Endodermal cell (in vitro differentiated cells): ENCODE measurements around the gene NCK2. TPM values are rescaled to one million over a fixed set of nuclear protein-coding genes. Genes with fewer than 3 reads are reported as not detected.

Experiments
- DNase-seq: peaks from one replicate; pipeline ENCODE4 v3.0.0-alpha.2; 2017
- H3K27ac ChIP-seq: 2 replicates; pipeline ENCODE4 v1.5.1; 2013; ENCODE audit warnings: mild to moderate bottlenecking, low read depth, low read length, moderate library complexity
- H3K27me3 ChIP-seq: 2 replicates; pipeline ENCODE4 v1.6.1; 2013; ENCODE audit warnings: mild to moderate bottlenecking, low read length, moderate library complexity; ENCODE audit not compliant: insufficient read depth, control insufficient read depth, poor library complexity, severe bottlenecking
- H3K36me3 ChIP-seq: 2 replicates; pipeline ENCODE4 v1.7.0; 2013; ENCODE audit warnings: mild to moderate bottlenecking, low read length, moderate library complexity; ENCODE audit not compliant: control insufficient read depth, insufficient read depth
- H3K4me1 ChIP-seq: one replicate; pipeline ENCODE4 v1.7.0; 2013; ENCODE audit warnings: low read length; ENCODE audit not compliant: control insufficient read depth, insufficient read depth
- H3K4me3 ChIP-seq: 2 replicates; pipeline ENCODE4 v1.5.1; 2013; ENCODE audit warnings: mild to moderate bottlenecking, low read length, moderate library complexity
- H3K9ac ChIP-seq: 2 replicates; pipeline ENCODE4 v1.6.1; 2013; ENCODE audit warnings: mild to moderate bottlenecking, low read length, moderate library complexity; ENCODE audit not compliant: poor library complexity, severe bottlenecking; ENCODE audit errors: extremely low read depth
- H3K9me3 ChIP-seq: 2 replicates; pipeline ENCODE4 v1.6.1; 2013; ENCODE audit warnings: mild to moderate bottlenecking, low read length, moderate library complexity; ENCODE audit not compliant: control insufficient read depth
- H3K27ac Mint-ChIP-seq: 2 replicates; pipeline ENCODE4 v1.8.0; 2020; ENCODE audit warnings: mixed read lengths
- H3K27me3 Mint-ChIP-seq: 2 replicates; pipeline ENCODE4 v1.8.0; 2021; ENCODE audit warnings: mild to moderate bottlenecking, mixed read lengths; ENCODE audit not compliant: insufficient read depth
- H3K36me3 Mint-ChIP-seq: 2 replicates; pipeline ENCODE4 v1.8.0; 2020; ENCODE audit warnings: low read depth, mixed read lengths
- H3K4me1 Mint-ChIP-seq: 2 replicates; pipeline ENCODE4 v1.8.0; 2020; ENCODE audit warnings: mixed read lengths
- H3K4me3 Mint-ChIP-seq: 2 replicates; pipeline ENCODE4 v1.8.0; 2020; ENCODE audit warnings: mild to moderate bottlenecking, moderate library complexity, mixed read lengths
- H3K9me3 Mint-ChIP-seq: 2 replicates; pipeline ENCODE4 v1.8.0; 2020; ENCODE audit warnings: mild to moderate bottlenecking, mixed read lengths
- CTCF ChIP-seq: fragments of 200-600 bp; sonication (generic); conservative IDR thresholded peaks from 2 replicates; pipeline ENCODE4 v1.5.0; 2021; ENCODE audit warnings: antibody characterized with exemption, mild to moderate bottlenecking
- WGBS, 2 experiments: methylation state at CpG; one replicate each; pipeline versions ENCODE4 v1.1.5 to v1.1.7; 2013; ENCODE audit warnings: missing lambda C conversion rate in 2 of 2, mixed read lengths in 1 of 2; ENCODE audit not compliant: insufficient coverage in 1 of 2, insufficient read length in 1 of 2; 5-methylcytosine and 5-hydroxymethylcytosine counted together
- total RNA-seq, 2 donors: library from RNA; stranded (reverse); fragmentation: NEBNext Ultra II Directional in 1 of 2; extraction: Animal tissue kit (Norgen Biotek cat#: 25700) in 1 of 2; gene quantifications; 2 replicates in 1 of 2; 3 replicates in 1 of 2; pipeline ENCODE4 v1.2.1, GENCODE V29; 2021

NCK2 gene
- total RNA-seq, 2 donors from 2014 or later = 58.9 to 63.8 TPM

- no peak overlapping the region for H3K27ac ChIP-seq
- no peak overlapping the region for H3K9ac ChIP-seq
- no peak for TF ChIP-seq CTCF
- H3K4me3 ChIP-seq = no peak overlapping the region
- no peak for DNase-seq
- H3K9me3 Mint-ChIP-seq = no peaks in the 10 kb centered on the region
- no peaks in the 10 kb centered on the region for H3K9me3 ChIP-seq
- H3K4me3 Mint-ChIP-seq = no peak overlapping the region
- H3K36me3 Mint-ChIP-seq = peaks cover 7% of the 10 kb centered on the region
- H3K27me3 Mint-ChIP-seq = no peaks in the 10 kb centered on the region
- H3K4me1 Mint-ChIP-seq = peaks cover 36% of the 10 kb centered on the region
- H3K4me1 ChIP-seq = no peaks in the 10 kb centered on the region
- no peak overlapping the region for H3K27ac Mint-ChIP-seq
- peaks cover 5% of the 10 kb centered on the region for H3K36me3 ChIP-seq
- H3K27me3 ChIP-seq = no peaks in the 10 kb centered on the region
- 82 to 87% methylated on average over 9 to 10 of the region's 10 CpGs for WGBS, 2 experiments
These were observed 39.3 kb downstream of the NCK2 start for GRCh38 chr2:105783972-105784371.

- DNase-seq = no peak
- Histone ChIP-seq H3K27ac (no peak overlapping the region), H3K4me3 (no peak overlapping the region), H3K9ac (no peak overlapping the region), H3K4me1 (no peaks in the 10 kb centered on the region), H3K27me3 (no peaks in the 10 kb centered on the region), H3K36me3 (peaks cover 5% of the 10 kb centered on the region), H3K9me3 (no peaks in the 10 kb centered on the region)
- Mint-ChIP-seq H3K4me3 (no peak overlapping the region), H3K36me3 (peaks cover 7% of the 10 kb centered on the region), H3K9me3 (no peaks in the 10 kb centered on the region), H3K27ac (no peak overlapping the region), H3K27me3 (no peaks in the 10 kb centered on the region), H3K4me1 (peaks cover 39% of the 10 kb centered on the region)
- TF ChIP-seq CTCF = no peak
- 85 to 89% methylated on average over 2 to 5 of the region's 5 CpGs for WGBS, 2 experiments
These were observed 39.9 kb downstream of the NCK2 start for GRCh38 chr2:105784589-105784988.

- no peak overlapping the region for H3K27ac Mint-ChIP-seq
These were observed 40.6 kb downstream of the NCK2 start for GRCh38 chr2:105785095-105785847.

More at GRCh38 chr2:105785095-105785847, 40.6 kb downstream of the NCK2 start:
- H3K9me3 Mint-ChIP-seq = no peaks in the 10 kb centered on the region
- no peak overlapping the region for H3K9ac ChIP-seq
- H3K27me3 ChIP-seq = no peaks in the 10 kb centered on the region
- H3K27me3 Mint-ChIP-seq = no peaks in the 10 kb centered on the region
- no peaks in the 10 kb centered on the region for H3K4me1 ChIP-seq
- H3K4me3 Mint-ChIP-seq = no peak overlapping the region
- DNase-seq = no peak
- peaks cover 5% of the 10 kb centered on the region for H3K36me3 ChIP-seq
- H3K4me3 ChIP-seq = no peak overlapping the region
- TF ChIP-seq CTCF = no peak
- peaks cover 7% of the 10 kb centered on the region for H3K36me3 Mint-ChIP-seq
- WGBS, 2 experiments = 93 to 97% methylated on average over 14 to 17 of the region's 17 CpGs
- H3K4me1 Mint-ChIP-seq = peaks cover 40% of the 10 kb centered on the region
- no peaks in the 10 kb centered on the region for H3K9me3 ChIP-seq
- H3K27ac ChIP-seq = no peak overlapping the region
